GM04503 (cell line): ENCODE data around the gene YDJC.
"Not testable (repeated sequence)": the region's sequence is repeated elsewhere in the genome, so short reads cannot be mapped to it uniquely, and the experiment has no call there.

Source experiments
- DNase-seq: peaks from one replicate; pipeline ENCODE4 v3.0.0-alpha.2; 2012; ENCODE audit warnings: low read depth

The YDJC gene

GRCh38 chr22:21651521-21652009 is 21.7 kb upstream of the YDJC start:
- no peak for DNase-seq

DNA sequence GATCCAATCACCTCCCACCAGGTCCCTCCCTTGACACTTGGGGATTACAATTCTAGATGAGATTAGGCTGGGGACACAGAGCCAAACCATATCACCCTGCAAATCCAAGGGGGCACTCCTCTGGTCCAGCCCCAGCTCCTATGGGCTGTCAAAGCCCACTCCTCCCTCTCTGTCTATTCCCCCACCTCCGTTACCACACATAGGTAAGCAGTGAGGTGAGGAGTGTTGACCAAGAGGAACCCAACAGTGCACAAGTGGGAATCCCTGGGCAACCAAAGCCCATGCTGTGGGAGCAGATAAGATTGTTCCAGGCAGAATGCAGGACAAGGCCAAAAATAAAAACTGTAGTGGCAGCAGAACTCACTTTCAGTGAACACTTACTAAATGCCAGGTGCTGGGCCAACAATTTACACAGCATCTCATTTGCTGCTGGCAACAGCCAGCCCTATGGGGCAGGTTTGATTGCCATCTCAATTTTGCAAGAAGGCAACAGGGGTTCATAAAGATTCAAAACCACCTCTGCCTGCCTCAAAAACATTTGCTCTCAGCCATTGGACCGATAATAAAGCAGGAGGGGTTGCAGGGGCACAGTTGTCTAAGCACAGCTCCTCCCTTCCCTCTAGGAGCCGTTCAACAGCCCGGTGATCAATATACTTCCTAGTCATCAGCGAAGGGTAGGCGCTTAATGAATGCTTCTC is 21.1 kb upstream of the YDJC start:
- DNase-seq = no peak

DNA sequence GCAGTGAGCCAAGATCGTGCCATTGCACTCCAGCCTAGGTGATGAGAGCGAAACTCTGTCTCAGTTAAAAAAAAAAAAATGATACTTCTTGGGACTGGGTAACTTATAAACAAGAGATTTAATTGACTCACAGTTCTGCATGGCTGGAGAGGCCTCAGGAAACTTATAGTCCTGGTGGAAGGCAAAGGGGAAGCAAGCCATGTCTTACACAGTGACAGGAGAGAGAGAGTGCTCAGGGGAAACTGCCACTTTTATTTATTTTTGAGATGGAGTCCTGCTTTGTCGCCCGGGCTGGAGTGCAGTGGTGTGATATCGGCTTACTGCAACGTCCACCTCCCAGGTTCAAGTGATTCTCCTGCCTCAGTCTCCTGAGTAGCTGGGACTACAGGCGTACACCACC is 20.5 kb upstream of the YDJC start:
- no peak for DNase-seq

DNA sequence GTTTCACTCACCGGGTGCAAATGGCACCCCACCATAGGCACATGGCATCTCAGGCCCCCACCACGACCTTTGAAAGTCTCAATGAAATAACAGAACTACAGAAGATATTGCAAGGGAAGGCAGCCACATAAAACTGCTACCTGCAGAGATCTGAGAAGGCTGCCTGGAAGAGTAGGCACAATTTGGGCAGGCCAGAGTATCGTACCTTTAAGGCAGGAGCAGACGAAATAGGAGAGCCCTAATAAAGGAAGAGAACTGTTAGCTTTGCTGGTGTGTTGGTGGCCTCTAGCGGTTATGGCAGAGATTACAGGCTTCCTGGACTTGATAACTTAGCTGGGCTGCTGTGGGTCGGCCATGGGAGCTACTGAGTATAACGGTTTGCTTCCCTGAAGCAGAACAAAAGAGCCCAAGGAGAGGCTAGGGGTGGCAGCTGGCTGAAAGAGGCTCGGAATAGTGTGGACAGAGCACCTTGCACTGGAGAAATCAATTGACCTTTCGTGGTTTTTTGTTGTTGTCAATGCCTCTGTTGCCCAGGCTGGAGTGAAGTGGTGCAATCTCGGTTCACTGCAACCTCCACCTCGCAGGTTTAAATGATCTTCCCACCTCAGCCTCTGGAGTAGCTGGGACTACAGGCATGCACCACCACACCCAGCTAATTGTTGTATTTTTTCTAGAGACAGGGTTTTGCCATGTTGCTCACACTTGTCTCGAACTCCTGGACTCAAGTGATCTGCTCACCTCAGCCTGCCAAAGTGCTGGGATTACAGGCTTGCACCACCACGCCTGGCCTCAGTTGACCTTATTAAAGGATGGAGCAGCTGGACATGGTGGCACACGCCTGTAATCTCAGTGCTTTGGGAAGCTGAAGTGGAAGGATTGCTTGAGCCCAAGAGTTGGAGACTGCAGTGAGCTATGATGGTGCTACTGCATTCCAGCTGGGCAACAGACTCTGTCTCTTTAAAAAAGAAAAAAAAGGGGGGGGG is 17.1 kb upstream of the YDJC start:
- no peak for DNase-seq

- DNase-seq = not testable (repeated sequence)
These were observed 15.7 kb upstream of the YDJC start for GRCh38 chr22:21645513-21645912.

- no peak for DNase-seq
These were observed 13.9 kb upstream of the YDJC start for GRCh38 chr22:21643533-21644357.

DNA sequence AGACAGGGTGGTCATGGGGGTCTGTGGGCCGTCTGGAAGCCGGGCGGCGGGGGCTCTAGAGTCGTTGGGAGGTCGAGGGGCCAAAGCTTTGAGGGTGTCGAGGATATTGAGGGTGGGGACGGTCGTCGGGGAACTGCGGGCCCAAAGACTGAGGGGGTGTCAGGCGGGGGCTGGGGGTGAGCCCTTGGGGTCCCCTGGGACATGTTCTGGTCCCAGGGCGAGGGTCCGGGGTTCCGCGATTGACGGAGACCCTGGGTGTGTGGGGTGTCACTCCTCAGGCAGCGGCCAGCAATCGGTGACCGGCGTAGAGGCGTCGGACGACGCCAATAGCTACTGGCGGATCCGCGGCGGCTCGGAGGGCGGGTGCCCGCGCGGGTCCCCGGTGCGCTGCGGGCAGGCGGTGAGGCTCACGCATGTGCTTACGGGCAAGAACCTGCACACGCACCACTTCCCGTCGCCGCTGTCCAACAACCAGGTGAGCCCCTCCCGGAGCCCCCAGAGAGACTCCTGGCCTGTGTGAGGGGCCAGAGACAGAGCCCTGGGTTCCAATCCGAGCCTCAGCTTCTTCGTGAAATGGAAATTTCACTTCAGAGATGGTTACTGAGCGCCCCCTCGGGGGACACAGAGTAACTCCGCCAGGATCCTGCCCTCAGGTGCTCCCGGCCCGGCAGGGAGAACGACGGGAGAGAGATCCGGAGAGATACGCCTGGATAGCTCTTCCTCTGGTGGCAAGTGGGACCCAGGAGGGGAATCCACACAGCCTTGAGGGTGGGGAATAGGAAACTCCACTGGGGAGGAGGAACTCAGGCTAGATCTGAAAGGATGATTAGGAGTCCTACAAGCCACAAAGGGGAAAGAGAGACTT is 13.0 kb upstream of the YDJC start:
- DNase-seq = no peak

- DNase-seq = peak; percentile 89
These were observed 12.2 kb upstream of the YDJC start, which contains the start of gene SDF2L1 for GRCh38 chr22:21641789-21642583. Gene SDF2L1 (plus strand): TSS chr22:21642302. CDS start chr22:21642337, 35 bp downstream.

DNA sequence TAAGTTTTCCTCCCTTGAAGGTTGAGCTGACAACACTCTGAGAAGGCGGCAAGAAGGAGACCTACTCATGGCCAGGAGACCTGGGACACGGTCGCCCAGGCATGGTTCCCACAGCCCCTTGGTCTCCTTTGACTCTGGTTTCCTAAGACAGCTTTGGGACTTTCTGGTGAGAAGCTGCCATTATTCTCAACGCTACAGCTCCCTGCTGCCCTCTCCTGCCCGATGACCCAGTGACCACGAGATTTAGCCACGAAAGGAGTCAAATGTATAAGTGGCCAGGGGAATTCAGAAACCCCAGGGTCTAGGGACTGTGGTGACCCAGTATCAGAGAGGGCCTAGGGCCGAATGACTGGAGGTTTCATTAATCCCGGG is 11.6 kb upstream of the YDJC start:
- no peak for DNase-seq

DNA sequence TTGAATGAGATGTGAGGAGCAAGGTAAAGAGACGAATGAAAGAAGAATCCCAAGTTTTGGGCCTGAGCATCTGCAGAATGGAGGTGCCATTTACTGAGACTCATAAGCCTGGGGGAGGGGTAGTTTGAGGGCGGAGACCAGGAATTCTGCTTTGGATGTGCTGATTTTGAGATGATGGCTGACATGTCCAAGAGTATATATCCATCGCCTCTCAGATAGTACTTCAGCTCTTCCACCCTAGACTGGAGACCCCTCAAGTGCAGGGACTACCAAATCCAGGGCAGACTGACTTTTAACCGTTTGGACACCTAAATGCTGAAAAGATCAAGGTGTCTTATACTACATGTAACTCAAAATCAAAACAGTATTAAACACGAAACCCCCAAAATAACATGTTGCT is 11.0 kb upstream of the YDJC start:
- DNase-seq = no peak

GRCh38 chr22:21639359-21639758 is 9.5 kb upstream of the YDJC start:
- DNase-seq = no peak

DNA sequence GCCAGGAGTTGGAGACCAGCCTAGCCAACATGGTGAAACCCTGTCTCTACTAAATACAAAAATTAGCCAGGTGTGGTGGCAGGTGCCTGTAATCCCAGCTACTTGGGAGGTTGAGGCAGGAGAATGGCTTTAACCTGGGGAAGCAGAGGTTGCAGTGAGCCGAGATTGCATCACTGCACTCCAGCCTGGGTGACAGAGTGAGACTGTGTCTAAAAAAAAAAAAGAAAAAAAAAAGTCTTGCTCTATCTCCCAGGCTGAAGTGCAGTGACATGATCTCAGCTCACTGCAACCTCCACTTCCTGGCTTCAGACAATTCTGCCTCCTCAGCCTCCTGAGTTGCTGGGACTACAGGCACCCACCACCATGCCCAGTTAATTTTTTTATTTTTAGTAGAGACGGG is 7.6 kb upstream of the YDJC start:
- DNase-seq = not testable (repeated sequence)

DNA sequence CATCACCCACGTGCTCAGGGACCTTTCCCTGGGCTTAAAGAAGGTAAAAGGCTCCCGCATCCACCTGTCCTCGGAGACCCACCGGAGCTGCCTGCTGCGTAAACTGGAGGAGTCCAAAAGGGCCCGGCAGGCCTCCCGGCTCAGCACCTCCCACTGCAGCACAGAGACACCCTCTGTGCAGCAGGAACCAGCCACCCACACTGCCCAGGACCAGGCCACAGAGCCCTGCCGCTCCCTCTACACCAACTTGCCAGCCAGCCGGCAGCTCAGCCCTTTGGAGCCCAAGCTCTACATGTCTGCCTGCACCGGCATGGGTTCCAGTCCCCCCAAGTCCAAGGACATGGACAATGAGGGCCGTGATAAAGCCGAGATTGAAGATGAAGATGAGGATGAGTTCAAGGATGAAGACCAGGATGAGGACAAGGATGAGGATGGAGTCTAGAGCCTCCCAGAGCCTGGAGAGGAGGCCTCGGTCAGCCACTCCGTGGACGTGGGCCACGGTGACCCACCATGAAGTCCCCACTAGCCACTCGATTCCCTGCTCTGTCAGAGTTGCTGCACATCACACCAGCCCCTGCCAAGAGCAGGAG is 6.9 kb upstream of the YDJC start:
- DNase-seq = no peak

- DNase-seq = no peak
These were observed 6.1 kb upstream of the YDJC start for GRCh38 chr22:21635771-21636510.

- DNase-seq = no peak
These were observed 5.0 kb upstream of the YDJC start for GRCh38 chr22:21634844-21635243.

- DNase-seq = no peak
These were observed 4.3 kb upstream of the YDJC start for GRCh38 chr22:21634081-21634480.

GRCh38 chr22:21633481-21633880 is 3.7 kb upstream of the YDJC start:
- no peak for DNase-seq

DNA sequence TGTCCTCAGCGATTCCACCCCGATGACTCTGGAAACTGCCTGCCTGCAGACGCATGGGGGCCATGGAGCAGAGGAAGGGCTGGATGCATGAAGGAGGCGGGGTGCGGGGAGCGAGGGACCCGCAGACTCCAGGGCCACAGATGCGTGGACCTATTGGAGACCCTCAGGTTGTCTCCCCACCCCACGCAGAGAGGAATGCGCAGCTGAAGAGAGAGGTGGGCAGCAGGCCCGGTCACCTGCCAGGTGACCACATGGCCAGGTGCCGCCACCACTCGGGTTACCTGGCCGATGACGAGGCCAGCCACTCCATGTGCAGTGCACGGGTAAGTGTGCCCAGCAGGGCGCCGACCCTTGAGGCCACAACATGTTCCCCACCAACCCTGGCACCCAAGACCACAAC is 3.1 kb upstream of the YDJC start:
- DNase-seq = no peak

DNA sequence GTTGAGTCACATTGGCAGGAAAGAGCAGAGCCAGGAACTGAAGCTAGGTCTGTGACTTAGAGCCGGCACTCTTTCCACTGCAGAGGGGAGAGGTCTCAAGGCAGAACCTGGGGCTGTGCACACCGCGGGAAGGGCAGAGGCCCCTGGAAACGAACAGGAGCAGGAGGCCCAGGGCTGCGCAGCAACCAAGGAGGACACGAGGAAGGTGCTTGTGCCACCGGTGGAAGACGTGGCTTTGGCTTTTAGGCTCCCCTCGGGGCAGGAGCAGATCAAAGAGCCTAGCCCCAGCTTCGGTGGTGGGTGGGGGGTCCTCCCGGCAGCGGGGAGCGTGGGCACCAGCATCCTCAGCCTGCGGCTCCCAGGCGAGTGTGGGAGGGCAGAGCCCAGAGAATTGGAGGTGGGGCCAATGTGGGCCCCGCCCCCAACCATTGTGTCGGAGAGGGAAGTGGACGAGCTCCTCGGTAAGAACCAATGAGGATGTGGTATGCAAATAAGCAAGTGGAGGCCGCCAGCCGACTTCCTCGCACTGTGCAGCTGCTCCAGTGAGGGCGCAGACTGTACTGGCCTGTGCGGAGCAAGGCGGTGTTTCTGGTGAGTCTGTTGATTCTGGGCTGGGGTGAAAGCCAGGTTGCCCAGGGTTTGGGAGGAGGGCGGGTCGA is 2.5 kb upstream of the YDJC start, which contains the start of gene CCDC116:
CCDC116 (plus strand) TSS at position 524 of the 659 bp plus-strand sequence. CDS start 422 bp downstream, outside the sequence.
- DNase-seq = no peak
